ENCODE results near the gene TCTN2.

DNA sequence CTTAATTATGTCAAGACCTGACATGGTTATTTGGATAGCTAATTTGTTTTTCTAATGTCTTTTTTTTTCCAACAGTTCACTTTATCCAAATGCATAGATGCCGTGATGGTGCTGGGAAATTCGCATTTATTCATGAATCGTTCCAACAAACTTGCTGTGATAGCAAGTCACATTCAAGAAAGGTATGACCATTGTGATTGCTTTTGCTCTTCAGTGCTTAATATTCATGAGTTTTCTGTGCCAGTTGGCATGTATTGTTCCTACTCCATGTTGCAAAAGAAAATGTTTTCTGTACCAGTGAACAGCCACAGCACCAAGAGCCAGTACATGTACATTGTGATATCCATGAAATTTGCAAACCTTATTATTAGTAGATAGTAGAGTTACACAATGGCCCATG is 25.5 kb upstream of the TCTN2 start:
- TF ChIP-seq POLR2A (IDR thresholded peaks at IDR 0.05): no peak
- TF ChIP-seq, protein P1, sequence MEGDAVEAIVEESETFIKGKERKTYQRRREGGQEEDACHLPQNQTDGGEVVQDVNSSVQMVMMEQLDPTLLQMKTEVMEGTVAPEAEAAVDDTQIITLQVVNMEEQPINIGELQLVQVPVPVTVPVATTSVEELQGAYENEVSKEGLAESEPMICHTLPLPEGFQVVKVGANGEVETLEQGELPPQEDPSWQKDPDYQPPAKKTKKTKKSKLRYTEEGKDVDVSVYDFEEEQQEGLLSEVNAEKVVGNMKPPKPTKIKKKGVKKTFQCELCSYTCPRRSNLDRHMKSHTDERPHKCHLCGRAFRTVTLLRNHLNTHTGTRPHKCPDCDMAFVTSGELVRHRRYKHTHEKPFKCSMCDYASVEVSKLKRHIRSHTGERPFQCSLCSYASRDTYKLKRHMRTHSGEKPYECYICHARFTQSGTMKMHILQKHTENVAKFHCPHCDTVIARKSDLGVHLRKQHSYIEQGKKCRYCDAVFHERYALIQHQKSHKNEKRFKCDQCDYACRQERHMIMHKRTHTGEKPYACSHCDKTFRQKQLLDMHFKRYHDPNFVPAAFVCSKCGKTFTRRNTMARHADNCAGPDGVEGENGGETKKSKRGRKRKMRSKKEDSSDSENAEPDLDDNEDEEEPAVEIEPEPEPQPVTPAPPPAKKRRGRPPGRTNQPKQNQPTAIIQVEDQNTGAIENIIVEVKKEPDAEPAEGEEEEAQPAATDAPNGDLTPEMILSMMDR (IDR thresholded peaks at IDR 0.05): no peak

Measured in thyroid gland (tissue), 4 donors.